Activated CD4-positive, alpha-beta T cell treated with anti-CD3 and anti-CD28 coated beads, Interleukin-2, amount 10 ng/mL, durations not matched to agents 7 days and 5 days (primary cell): ENCODE data around the gene DDB1. TPM values are rescaled to one million over a fixed set of nuclear protein-coding genes. Genes with fewer than 3 reads are reported as not detected.
A peak's percentile ranks its signal among the peaks of the same experiment; 100 is the strongest.
"Not testable (repeated sequence)": the region's sequence is repeated elsewhere in the genome, so short reads cannot be mapped to it uniquely, and the experiment has no call there.

Source experiments
- CTCF ChIA-PET: fragments of 350-600 bp; sonication (Branson Sonifier 250); formaldehyde crosslinking; loops from one replicate; lab custom pipeline; 2021; ENCODE audit warnings: antibody characterized with exemption; lab: Charles Lee
- POLR2A ChIA-PET: fragments of 350-600 bp; sonication (Branson Sonifier 250); formaldehyde crosslinking; loops from one replicate; lab custom pipeline; 2021; ENCODE audit warnings: antibody characterized with exemption; lab: Charles Lee
- DNase-seq: peaks from one replicate; pipeline ENCODE4 v3.0.0-alpha.2; 2020
- H3K27ac Mint-ChIP-seq: one replicate; pipeline ENCODE4 v1.8.0; 2021; ENCODE audit warnings: mild to moderate bottlenecking, moderate library complexity, mixed read lengths
- H3K27me3 Mint-ChIP-seq: one replicate; pipeline ENCODE4 v1.8.0; 2021; ENCODE audit warnings: mixed read lengths
- H3K36me3 Mint-ChIP-seq: one replicate; pipeline ENCODE4 v1.8.0; 2021; ENCODE audit warnings: low read depth, mixed read lengths
- H3K4me1 Mint-ChIP-seq: one replicate; pipeline ENCODE4 v1.8.0; 2021; ENCODE audit warnings: mixed read lengths
- H3K4me3 Mint-ChIP-seq: one replicate; pipeline ENCODE4 v1.8.0; 2021; ENCODE audit warnings: mild to moderate bottlenecking, moderate library complexity, mixed read lengths
- H3K9me3 Mint-ChIP-seq: one replicate; pipeline ENCODE4 v1.8.0; 2021; ENCODE audit warnings: mixed read lengths
- total RNA-seq, 2 experiments: library from RNA; stranded (reverse); gene quantifications; one replicate each; pipeline ENCODE4 v1.2.3, GENCODE V29; 2021

DDB1 gene
- total RNA-seq, 2 experiments from 2014 or later, result 207 to 222 TPM

DNA sequence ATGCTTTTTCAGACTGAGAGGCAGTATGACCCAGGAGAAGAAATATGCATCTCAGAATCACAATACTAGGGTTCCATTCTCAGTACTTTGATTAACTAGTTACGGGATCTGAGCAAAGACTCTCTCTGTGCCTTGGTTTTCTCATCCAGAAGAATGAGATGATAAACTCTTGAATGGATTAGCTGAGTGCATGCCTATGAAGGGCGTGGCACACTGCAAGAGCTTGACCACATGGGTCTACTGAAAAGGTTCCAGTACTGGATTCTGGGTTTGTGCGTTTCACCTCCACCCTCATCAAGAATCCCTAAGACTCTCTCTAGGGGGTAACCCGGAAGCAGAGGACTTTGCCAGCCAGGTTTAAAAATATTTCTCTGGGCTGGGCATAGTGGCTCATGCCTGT lies 66.3 kb downstream of the DDB1 start:
- H3K27ac Mint-ChIP-seq, result no peak overlapping the region
- DNase-seq, result no peak
- no peaks in the 10 kb centered on the region for H3K27me3 Mint-ChIP-seq
- peaks cover 7% of the 10 kb centered on the region for H3K4me1 Mint-ChIP-seq
- H3K9me3 Mint-ChIP-seq, result no peaks in the 10 kb centered on the region
- CTCF ChIA-PET, result interaction anchor here (0.6 kb wide), 1 partner anchor 13 kb away, joined by 3 read pairs; no protein-coding TSS in a partner anchor
- POLR2A ChIA-PET, result no interaction called here
- H3K36me3 Mint-ChIP-seq, result no peaks in the 10 kb centered on the region
- no peak overlapping the region for H3K4me3 Mint-ChIP-seq

DNA sequence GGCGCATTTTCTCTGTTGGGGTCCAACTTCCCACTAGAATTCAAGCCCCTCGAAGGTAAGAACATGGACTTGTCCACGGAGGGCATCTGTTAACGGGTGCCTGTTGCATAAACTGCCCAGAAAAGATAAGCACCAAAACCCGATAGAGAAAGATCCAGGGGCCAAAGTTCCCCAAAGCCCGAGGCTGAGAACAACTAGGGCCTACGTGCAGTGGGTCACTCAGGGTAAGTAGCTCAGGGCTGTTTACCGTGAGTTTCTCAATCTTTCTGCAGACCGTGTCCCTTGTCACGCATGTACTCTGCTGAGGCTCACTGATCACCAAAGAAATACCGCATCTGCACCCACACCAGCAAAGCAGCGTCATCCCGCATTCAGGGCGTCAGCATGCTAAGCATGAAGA lies 67.5 kb downstream of the DDB1 start:
- H3K9me3 Mint-ChIP-seq, result no peaks in the 10 kb centered on the region
- peaks cover 3% of the 10 kb centered on the region for H3K4me1 Mint-ChIP-seq
- no peaks in the 10 kb centered on the region for H3K36me3 Mint-ChIP-seq
- no peak overlapping the region for H3K4me3 Mint-ChIP-seq
- no peak for DNase-seq
- CTCF ChIA-PET, result interaction anchor here (1.3 to 1.5 kb wide), 2 partner anchors 11 to 81 kb away, joined by 3 to 4 read pairs; no protein-coding TSS in a partner anchor
- H3K27me3 Mint-ChIP-seq, result no peaks in the 10 kb centered on the region
- H3K27ac Mint-ChIP-seq, result no peak overlapping the region
- POLR2A ChIA-PET, result no interaction called here

DNA sequence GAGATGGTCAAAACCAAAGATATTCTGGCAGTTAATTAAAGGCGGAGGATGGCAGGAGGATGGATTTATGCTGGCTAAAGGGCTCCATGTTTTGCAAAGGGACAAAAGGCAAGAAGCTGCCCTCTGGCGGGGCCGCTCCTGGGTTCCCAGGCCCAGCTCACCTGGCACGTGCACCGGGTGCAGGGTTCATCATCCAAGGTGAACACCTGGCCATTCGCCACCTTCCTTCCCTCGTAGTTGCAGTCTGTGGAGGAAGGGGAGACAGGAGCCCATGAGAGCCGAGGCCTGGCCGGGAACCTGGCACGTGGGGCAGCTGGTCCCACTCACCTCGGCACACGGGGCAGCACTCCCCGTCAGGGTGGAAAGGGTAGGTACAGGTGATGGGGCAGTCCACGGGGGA lies 68.1 kb downstream of the DDB1 start:
- Mint-ChIP-seq H3K4me3 (no peak overlapping the region), H3K27ac (no peak overlapping the region), H3K27me3 (no peaks in the 10 kb centered on the region), H3K9me3 (no peaks in the 10 kb centered on the region), H3K36me3 (no peaks in the 10 kb centered on the region), H3K4me1 (no peaks in the 10 kb centered on the region)
- ChIA-PET POLR2A (interaction anchor here (0.6 kb wide), 1 partner anchor 10 kb away, joined by 5 read pairs; no protein-coding TSS in a partner anchor), CTCF (interaction anchor here (1.3 to 1.5 kb wide), 2 partner anchors 10 to 81 kb away, joined by 3 to 4 read pairs; no protein-coding TSS in a partner anchor)
- no peak for DNase-seq

DNA sequence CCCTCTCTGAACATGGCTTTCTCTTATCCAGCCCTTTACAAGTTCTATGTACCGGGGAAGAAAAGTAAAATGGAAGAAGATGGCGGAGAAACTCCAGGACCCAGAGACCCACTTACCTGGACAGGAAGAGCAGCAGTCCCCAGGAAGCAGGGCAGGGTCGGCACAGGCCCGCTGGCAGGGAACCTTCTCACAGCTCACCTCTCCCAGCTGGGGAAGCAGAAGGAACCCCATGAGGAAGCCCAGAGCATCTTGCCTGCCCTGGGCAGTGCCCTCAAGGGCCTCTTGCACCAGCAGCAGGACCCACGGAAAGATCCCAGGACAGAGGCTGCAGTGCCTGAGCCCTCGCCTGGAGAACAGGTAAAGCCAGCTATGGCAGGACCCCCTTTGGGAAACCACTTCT lies 68.5 kb downstream of the DDB1 start:
- no peaks in the 10 kb centered on the region for H3K36me3 Mint-ChIP-seq
- H3K4me1 Mint-ChIP-seq, result no peaks in the 10 kb centered on the region
- DNase-seq, result no peak
- no peaks in the 10 kb centered on the region for H3K27me3 Mint-ChIP-seq
- no peak overlapping the region for H3K27ac Mint-ChIP-seq
- ChIA-PET CTCF (interaction anchor here (1.3 to 1.5 kb wide), 2 partner anchors 10 to 82 kb away, joined by 3 to 4 read pairs; no protein-coding TSS in a partner anchor), POLR2A (interaction anchor here (0.6 kb wide), 1 partner anchor 10 kb away, joined by 5 read pairs; no protein-coding TSS in a partner anchor)
- no peak overlapping the region for H3K4me3 Mint-ChIP-seq
- no peaks in the 10 kb centered on the region for H3K9me3 Mint-ChIP-seq

DNA sequence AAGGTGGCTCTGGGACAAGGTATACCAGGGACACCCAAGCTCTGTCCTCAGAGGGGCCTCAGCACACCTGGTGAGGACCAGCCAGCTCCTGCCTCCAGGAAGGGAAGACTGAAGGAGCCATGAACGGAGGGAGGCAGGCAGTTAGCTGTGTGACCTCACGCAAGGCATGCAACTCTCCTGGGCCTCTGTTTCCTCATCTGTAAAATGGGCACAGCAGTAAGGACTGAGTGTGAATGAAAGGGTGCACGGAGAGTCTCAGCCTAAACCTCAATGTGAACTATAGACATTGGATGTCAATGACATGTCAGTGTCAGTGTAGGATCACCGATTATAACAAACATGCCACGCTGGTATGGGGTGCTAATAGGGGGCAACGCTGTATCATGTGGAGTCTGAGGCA lies 73.5 kb downstream of the DDB1 start:
- DNase-seq, result no peak
- no peak overlapping the region for H3K27ac Mint-ChIP-seq
- CTCF ChIA-PET, result interaction anchor here (0.7 to 0.9 kb wide), 2 partner anchors 35 to 126 kb away, joined by 4 read pairs; partner anchors contain the start of gene VWCE
- H3K4me3 Mint-ChIP-seq, result no peak overlapping the region
- POLR2A ChIA-PET, result no interaction called here
- no peaks in the 10 kb centered on the region for H3K9me3 Mint-ChIP-seq
- H3K27me3 Mint-ChIP-seq, result no peaks in the 10 kb centered on the region
- no peaks in the 10 kb centered on the region for H3K36me3 Mint-ChIP-seq
- H3K4me1 Mint-ChIP-seq, result peaks cover under 1% of the 10 kb centered on the region

DNA sequence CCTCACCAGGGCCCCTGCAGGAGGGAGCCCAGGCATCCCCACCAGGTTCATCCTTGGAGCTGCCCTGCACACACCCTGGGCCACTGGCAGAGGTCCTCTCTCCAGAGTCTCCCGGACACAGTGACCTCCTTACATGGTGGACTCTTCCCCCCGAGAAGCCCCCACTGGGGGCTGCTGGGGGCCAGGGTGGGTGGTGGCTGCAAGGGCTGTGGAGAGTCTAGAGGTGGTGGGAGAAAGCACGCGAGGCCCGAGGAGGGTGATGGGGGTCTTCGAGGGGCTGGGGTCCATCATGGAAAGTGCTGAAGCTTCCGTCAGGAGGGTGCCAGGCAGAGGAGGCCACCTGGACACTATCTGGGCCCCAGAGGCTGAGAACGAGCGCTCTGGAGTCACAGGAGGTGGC lies 74.4 kb downstream of the DDB1 start:
- Mint-ChIP-seq H3K9me3 (no peaks in the 10 kb centered on the region), H3K4me1 (peaks cover 3% of the 10 kb centered on the region), H3K4me3 (no peak overlapping the region), H3K27ac (no peak overlapping the region), H3K27me3 (no peaks in the 10 kb centered on the region), H3K36me3 (no peaks in the 10 kb centered on the region)
- ChIA-PET POLR2A (no interaction called here), CTCF (interaction anchor here (0.7 to 0.9 kb wide), 2 partner anchors 36 to 127 kb away, joined by 4 read pairs; partner anchors contain the start of gene VWCE)
- no peak for DNase-seq

DNA sequence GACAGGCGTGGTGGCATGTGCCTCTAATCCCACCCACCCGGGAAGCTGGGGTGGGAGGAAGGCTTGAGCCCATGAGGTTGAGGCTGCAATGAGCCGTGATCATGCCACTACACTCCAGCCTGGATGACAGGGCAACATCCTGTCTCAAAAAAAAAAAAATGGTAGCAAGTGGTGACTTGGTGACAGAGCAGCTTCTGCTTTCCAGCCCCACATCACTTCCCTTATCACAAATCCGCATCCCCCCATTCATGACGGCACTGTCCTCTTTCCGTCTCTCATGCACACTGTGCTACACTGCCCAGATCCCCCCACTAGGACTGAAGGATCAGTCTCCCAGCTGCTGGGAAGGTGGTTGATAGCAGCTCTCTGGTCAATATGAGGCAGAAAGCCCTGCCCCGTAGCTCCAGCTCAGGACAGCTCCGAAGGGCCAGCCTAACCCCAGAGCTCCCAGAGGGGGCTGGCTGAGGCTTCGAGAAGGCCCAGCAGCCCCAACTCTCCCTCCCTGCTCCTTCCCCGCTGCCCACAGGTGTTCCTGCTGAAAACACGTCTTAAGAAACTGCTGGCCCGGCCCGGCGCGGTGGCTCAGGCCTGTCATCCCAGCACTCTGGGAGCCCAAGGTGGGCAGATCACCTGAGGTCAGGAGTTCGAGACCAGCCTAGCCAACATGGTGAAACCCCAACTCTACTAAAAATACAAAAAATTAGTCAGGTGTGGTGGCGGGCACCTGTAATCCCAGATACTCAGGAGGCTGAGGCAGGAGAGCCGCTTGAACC lies 76.0 kb downstream of the DDB1 start:
- CTCF ChIA-PET, result interaction anchor here (0.6 kb wide), 2 partner anchors 83 to 1113 kb away, joined by 3 to 4 read pairs; no protein-coding TSS in a partner anchor
- peaks cover 3% of the 10 kb centered on the region for H3K4me1 Mint-ChIP-seq
- POLR2A ChIA-PET, result interaction anchor here (0.6 kb wide), 1 partner anchor 1569 kb away, joined by 3 read pairs; no protein-coding TSS in a partner anchor

DNA sequence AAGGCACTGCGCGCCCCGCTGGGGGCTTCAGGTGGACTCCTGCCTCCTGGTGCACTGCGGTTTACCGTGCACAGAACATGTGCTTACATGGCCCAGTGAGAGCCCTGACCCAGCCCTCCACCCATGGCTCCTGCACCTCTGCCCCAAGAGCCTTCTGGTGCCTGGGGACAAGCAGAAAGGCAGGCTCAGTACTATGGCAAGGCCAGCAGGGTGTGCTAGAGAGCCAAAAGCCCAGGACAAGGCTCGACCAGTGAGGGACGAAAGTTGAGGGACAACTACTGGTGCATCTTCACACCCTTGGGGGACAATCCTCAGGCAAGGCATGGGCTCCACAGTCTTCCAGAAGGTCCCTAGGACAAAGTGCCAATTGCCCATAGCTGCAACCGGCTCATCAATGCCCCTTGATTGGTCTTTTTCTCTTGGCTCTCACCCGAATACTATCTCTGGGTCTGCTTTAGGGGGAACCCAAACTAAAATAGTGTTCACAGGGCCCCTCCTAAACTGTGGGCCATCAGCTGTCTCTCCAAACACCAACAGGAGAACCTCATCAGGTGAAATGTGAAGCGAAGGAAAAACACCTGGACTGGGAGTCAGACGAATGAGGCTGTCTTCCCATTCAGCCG lies 78.4 kb downstream of the DDB1 start:
- POLR2A ChIA-PET, result interaction anchor here (0.6 kb wide), 1 partner anchor 10 kb away, joined by 5 read pairs; no protein-coding TSS in a partner anchor
- Mint-ChIP-seq H3K27ac (no peak overlapping the region), H3K4me3 (no peak overlapping the region), H3K9me3 (no peaks in the 10 kb centered on the region), H3K36me3 (no peaks in the 10 kb centered on the region), H3K4me1 (peaks cover 3% of the 10 kb centered on the region), H3K27me3 (no peaks in the 10 kb centered on the region)
- peak; percentile 73 for DNase-seq
- CTCF ChIA-PET, result interaction anchor here (0.6 to 1.5 kb wide), 10 partner anchors 11 to 835 kb away, joined by 3 to 6 read pairs (median 3); partner anchors contain the start of genes CYB561A3 and TMEM138

More for the DNA sequence above, 76.0 kb downstream of the DDB1 start:
- Mint-ChIP-seq H3K4me3 (no peak overlapping the region), H3K36me3 (no peaks in the 10 kb centered on the region), H3K9me3 (no peaks in the 10 kb centered on the region), H3K27me3 (no peaks in the 10 kb centered on the region), H3K27ac (no peak overlapping the region)
- DNase-seq, result no peak

DNA sequence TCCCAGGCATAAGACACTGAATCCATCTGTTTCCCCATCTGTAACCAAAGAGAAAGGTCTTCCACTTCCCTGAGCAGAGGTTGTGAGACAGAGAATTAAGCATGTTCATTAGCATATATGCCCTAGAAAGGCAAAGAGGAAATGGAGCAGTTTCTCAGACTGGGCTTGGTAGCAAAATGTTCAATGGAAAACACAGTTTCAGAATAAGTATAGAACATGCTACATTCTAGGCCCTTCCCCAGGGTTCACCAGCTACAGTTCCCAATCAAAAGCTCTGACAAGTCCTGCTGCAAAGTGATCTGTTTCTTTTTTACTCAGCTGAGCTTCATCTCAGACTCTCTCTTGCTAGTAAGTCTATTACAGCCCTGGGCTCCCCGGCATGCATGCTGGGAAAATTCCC lies 80.6 kb downstream of the DDB1 start:
- H3K27me3 Mint-ChIP-seq, POLR2A ChIA-PET, H3K4me3 Mint-ChIP-seq, H3K9me3 Mint-ChIP-seq, H3K4me1 Mint-ChIP-seq, H3K27ac Mint-ChIP-seq, H3K36me3 Mint-ChIP-seq, DNase-seq: not testable (repeated sequence)
- CTCF ChIA-PET, result interaction anchor here (1.2 kb wide), 1 partner anchor 16 kb away, joined by 3 read pairs; no protein-coding TSS in a partner anchor

DNA sequence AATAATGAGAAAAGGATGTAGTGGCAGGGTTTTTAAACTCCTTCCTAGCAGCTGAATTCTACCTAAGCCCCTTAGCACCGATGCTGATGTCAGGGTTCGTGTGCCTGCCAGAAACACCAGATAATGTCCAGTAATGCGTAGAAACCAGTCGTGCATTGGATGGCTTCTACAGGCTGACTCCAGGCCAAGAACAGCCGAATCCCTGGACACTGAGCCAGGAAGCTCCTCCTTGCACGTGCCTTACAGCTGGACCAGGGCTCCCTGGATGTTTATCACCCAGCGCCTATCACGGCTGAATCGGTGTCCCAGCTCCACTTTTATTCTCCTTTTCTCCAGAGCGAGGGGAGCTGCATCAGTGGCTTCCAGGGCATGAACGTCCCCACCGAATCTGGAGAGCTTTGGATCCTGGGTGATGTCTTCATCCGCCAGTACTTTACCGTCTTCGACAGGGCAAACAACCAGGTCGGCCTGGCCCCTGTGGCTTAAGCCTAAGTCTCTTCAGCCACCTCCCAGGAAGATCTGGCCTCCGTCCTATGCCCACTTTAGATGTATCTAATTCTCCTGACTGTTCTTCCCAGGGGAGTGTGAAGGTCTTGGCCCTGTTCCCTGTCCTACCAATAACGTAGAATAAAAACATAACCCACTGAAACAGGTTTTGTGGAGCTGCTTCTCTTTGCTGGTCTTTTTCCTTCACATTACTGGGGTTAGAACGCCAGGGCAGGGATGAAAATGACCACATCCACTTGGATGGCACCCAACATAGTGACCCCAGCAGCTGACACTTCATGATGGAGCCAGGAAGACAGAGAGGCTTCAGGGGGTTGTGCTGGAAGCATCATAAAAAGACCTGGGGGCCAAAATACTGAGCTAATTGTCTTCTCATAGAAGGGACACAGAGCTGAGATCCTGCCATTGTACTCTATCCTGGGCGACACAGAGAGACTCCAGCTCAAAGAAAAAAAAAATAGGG lies 81.8 kb downstream of the DDB1 start:
- H3K36me3 Mint-ChIP-seq, H3K4me1 Mint-ChIP-seq, DNase-seq, H3K9me3 Mint-ChIP-seq, POLR2A ChIA-PET, H3K27ac Mint-ChIP-seq, H3K4me3 Mint-ChIP-seq, H3K27me3 Mint-ChIP-seq: not testable (repeated sequence)
- CTCF ChIA-PET, result interaction anchor here (0.6 to 1.2 kb wide), 2 partner anchors 17 to 39 kb away, joined by 3 read pairs; no protein-coding TSS in a partner anchor
